T-cell (primary cell): Measurements from ENCODE around the gene ANO4. TPM values are rescaled to one million over a fixed set of nuclear protein-coding genes. Genes with fewer than 3 reads are reported as not detected.

ENCODE experiments used
- ATAC-seq, 4 experiments: fragments of 200-7000 bp in 3 of 4; fragments of 150-1000 bp in 1 of 4; cut with Tn5 transposase; replicated peaks in 1 of 4; 1 replicate in 3 of 4; 2 replicates in 1 of 4; pipeline ENCODE4 v1.10.0; 2021; ENCODE audit warnings: moderate library complexity in 3 of 4, mild to moderate bottlenecking in 2 of 4, moderate number of reproducible peaks in 1 of 4
- CTCF ChIA-PET, 2 donors: fragments of 300-600 bp; sonication (Branson Sonifier 250); formaldehyde crosslinking; loops; one replicate each; lab custom pipeline; 2022; ENCODE audit warnings: antibody characterized with exemption in 2 of 2; lab: Charles Lee
- POLR2A ChIA-PET, 2 donors: fragments of 300-600 bp; sonication (Branson Sonifier 250); formaldehyde crosslinking; loops; one replicate each; lab custom pipeline; 2022; ENCODE audit warnings: antibody characterized with exemption in 2 of 2; lab: Charles Lee
- DNase-seq, 35 experiments: peaks; one replicate each; pipeline versions ENCODE4 v3.0.0 to v3.0.0-alpha.2; 2013 to 2023
- H3K27ac ChIP-seq: one replicate; pipeline ENCODE4 v1.5.1; 2013; ENCODE audit warnings: low read length
- H3K27me3 ChIP-seq, 2 experiments: replicated peaks in 1 of 2; 1 replicate in 1 of 2; 2 replicates in 1 of 2; pipeline versions ENCODE4 v1.6.1 to v1.7.0; 2013; ENCODE audit warnings: low read length in 1 of 2, mixed read lengths in 1 of 2; ENCODE audit not compliant: control insufficient read depth in 2 of 2, insufficient read depth in 2 of 2; ENCODE audit errors: extremely low read depth in 1 of 2
- H3K36me3 ChIP-seq, 2 donors: 1 replicate in 1 of 2; 2 replicates in 1 of 2; pipeline versions ENCODE4 v1.6.1 to v1.7.0; 2013; ENCODE audit warnings: low read length in 1 of 2; ENCODE audit not compliant: control insufficient read depth in 2 of 2, insufficient read depth in 1 of 2; ENCODE audit errors: extremely low read depth in 1 of 2
- H3K4me1 ChIP-seq, 2 experiments: 1 replicate in 1 of 2; 2 replicates in 1 of 2; pipeline versions ENCODE4 v1.6.1 to v1.7.0; 2013; ENCODE audit warnings: low read length in 2 of 2, mixed read lengths in 1 of 2; ENCODE audit not compliant: insufficient read depth in 2 of 2, control insufficient read depth in 1 of 2; ENCODE audit errors: extremely low read depth in 1 of 2
- H3K4me3 ChIP-seq, 2 donors: 1 replicate in 1 of 2; 2 replicates in 1 of 2; pipeline versions ENCODE4 v1.5.1 to v1.7.0; 2013; ENCODE audit warnings: mild to moderate bottlenecking in 2 of 2, low read length in 1 of 2, moderate library complexity in 1 of 2; ENCODE audit not compliant: control insufficient read depth in 1 of 2; ENCODE audit errors: extremely low read depth in 1 of 2
- H3K9me3 ChIP-seq: 2 replicates; pipeline ENCODE4 v1.7.0; 2013
- H3K27ac Mint-ChIP-seq, 2 donors: one replicate each; pipeline ENCODE4 v1.8.0; 2020 to 2021; ENCODE audit warnings: mild to moderate bottlenecking in 2 of 2, mixed read lengths in 2 of 2
- H3K27me3 Mint-ChIP-seq, 2 donors: one replicate each; pipeline ENCODE4 v1.8.0; 2021 to 2022; ENCODE audit warnings: mixed read lengths in 2 of 2
- H3K36me3 Mint-ChIP-seq: one replicate; pipeline ENCODE4 v1.8.0; 2021; ENCODE audit warnings: mixed read lengths
- H3K4me1 Mint-ChIP-seq, 3 donors: one replicate each; pipeline ENCODE4 v1.8.0; 2020 to 2022; ENCODE audit warnings: mixed read lengths in 3 of 3, mild to moderate bottlenecking in 1 of 3
- H3K4me3 Mint-ChIP-seq, 3 donors: one replicate each; pipeline ENCODE4 v1.8.0; 2020 to 2022; ENCODE audit warnings: mild to moderate bottlenecking in 3 of 3, mixed read lengths in 3 of 3, moderate library complexity in 3 of 3
- H3K9me3 Mint-ChIP-seq, 3 donors: one replicate each; pipeline ENCODE4 v1.8.0; 2020 to 2022; ENCODE audit warnings: mixed read lengths in 3 of 3
- WGBS: methylation state at CpG from one replicate; pipeline ENCODE4 v1.1.5; 2013; ENCODE audit warnings: missing lambda C conversion rate; ENCODE audit not compliant: insufficient coverage; 5-methylcytosine and 5-hydroxymethylcytosine counted together
- total RNA-seq, 35 experiments: library from RNA in 6 of 35; stranded (reverse) in 6 of 35; fragments of 120-200 nt in 1 of 35; gene quantifications; one replicate each; pipeline versions ENCODE4 v1.2.1 to v1.2.4 and lab custom pipeline; 2013 to 2026

The ANO4 gene
- total RNA-seq, 5 donors from 2014 or later (not counting 1 experiment from before 2014, with no cell fraction given), result 0.26 TPM; not detected in 4

DNA sequence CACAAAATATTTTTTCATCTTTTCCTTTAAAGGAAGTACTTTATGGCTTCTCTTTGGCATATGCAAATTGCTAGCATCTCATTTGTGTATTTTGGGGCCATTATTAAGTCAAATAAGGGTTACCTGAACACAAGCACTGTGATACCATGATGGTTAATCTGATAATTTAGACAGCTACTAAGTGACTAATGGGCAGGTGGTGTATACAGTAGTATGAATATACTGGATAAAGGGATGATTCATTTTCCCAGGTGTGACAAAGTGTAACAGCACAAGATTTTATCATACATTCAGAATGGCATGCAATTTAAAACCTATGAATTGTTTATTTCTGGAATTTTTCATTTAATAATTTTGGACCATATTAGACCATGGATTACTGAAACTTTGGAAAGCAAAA lies 27.2 kb upstream of the ANO4 start:
- H3K4me3 ChIP-seq, result no peak overlapping the region
- peaks cover 3 to 10% (median 8%) of the 10 kb centered on the region in 3 donors for H3K9me3 Mint-ChIP-seq
- H3K4me1 Mint-ChIP-seq, result no peaks in the 10 kb centered on the region
- H3K27ac ChIP-seq, result no peak overlapping the region
- no peak for DNase-seq
- no peaks in the 10 kb centered on the region for H3K36me3 ChIP-seq
- CTCF ChIA-PET, result no interaction called here
- H3K9me3 ChIP-seq, result no peaks in the 10 kb centered on the region
- H3K4me3 Mint-ChIP-seq, result no peak overlapping the region
- H3K27me3 ChIP-seq, result peaks cover 0 to 2% of the 10 kb centered on the region in 2 experiments
- no peak overlapping the region for H3K27ac Mint-ChIP-seq
- POLR2A ChIA-PET, result no interaction called here
- H3K27me3 Mint-ChIP-seq, result peaks cover 0 to 4% of the 10 kb centered on the region in 2 donors
- ATAC-seq, result no peak
- no peaks in the 10 kb centered on the region for H3K4me1 ChIP-seq
- no peaks in the 10 kb centered on the region for H3K36me3 Mint-ChIP-seq

DNA sequence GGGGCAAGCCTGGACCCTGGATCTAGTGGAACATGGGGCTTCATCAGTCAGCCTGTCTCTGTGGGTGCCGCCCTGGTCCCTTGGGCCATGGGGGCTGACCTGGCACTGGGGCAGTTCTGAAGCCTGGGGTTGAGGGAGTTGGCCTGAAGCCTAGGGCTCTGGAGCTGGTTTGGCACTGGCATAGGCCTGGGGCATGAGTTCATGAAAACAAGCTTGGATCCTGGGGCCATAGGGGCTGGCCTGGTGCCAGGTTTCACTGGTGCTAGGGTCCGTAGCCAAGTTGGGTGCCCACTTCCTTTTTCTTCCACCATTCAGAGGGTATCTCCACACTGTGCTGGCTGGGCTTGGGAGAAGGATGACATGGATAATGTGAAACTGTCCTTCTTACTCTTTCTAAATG lies 26.6 kb upstream of the ANO4 start:
- WGBS, result 100% methylated on average over 1 of the region's 2 CpGs
- H3K36me3 Mint-ChIP-seq, result no peaks in the 10 kb centered on the region
- H3K27me3 Mint-ChIP-seq, result peaks cover 0 to 4% of the 10 kb centered on the region in 2 donors
- no peaks in the 10 kb centered on the region for H3K4me1 Mint-ChIP-seq
- no peaks in the 10 kb centered on the region for H3K4me1 ChIP-seq
- H3K27ac ChIP-seq, result no peak overlapping the region
- H3K9me3 Mint-ChIP-seq, result peaks cover 3 to 10% (median 8%) of the 10 kb centered on the region in 3 donors
- POLR2A ChIA-PET, result no interaction called here
- DNase-seq (no peak), ATAC-seq (no peak)
- no peaks in the 10 kb centered on the region for H3K9me3 ChIP-seq
- no peak overlapping the region for H3K4me3 Mint-ChIP-seq
- no peak overlapping the region for H3K27ac Mint-ChIP-seq
- no peaks in the 10 kb centered on the region for H3K36me3 ChIP-seq
- no peak overlapping the region for H3K4me3 ChIP-seq
- H3K27me3 ChIP-seq, result peaks cover 0 to 2% of the 10 kb centered on the region in 2 experiments
- CTCF ChIA-PET, result no interaction called here

DNA sequence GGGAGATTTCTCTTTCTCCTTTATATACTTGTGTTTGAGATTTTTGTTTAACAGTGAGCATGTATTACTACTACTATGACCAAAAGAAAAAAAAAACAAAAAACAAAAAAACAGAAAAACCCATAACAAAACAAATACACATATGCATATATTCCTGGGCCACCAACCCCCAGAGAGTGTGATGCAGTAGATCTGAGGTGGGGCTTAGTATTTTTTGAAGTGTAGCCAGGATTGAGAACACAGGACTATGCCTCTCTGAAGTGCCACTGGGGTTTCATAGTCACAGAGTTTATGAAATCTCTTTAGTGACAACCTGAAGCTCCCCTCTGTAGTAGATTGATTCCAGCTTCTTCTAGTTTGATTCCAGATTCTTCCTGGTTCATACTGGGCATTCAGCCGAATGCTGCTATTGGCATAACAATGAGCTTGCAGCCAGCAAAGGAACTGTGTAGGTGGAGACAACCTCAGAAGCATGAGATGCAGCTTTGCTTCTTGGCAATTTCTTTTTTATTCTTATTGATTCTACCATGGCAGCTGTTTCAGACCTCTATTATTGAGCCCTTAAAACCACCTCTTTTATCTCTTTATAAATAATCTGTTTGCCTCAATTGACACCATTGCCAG lies 15.5 kb upstream of the ANO4 start:
- Histone ChIP-seq H3K27ac (no peak overlapping the region), H3K27me3 (no peaks in the 10 kb centered on the region), H3K4me1 (no peaks in the 10 kb centered on the region), H3K9me3 (no peaks in the 10 kb centered on the region), H3K36me3 (no peaks in the 10 kb centered on the region), H3K4me3 (no peak overlapping the region)
- Mint-ChIP-seq H3K9me3 (no peaks in the 10 kb centered on the region), H3K4me3 (no peak overlapping the region), H3K36me3 (no peaks in the 10 kb centered on the region), H3K27ac (no peak overlapping the region), H3K4me1 (no peaks in the 10 kb centered on the region), H3K27me3 (no peaks in the 10 kb centered on the region)
- ATAC-seq (no peak), DNase-seq (no peak)
- POLR2A ChIA-PET, result no interaction called here
- 57% methylated on average over 1 of the region's 1 CpG for WGBS
- CTCF ChIA-PET, result interaction anchor here in 1 of 2 donors (0.5 kb wide), 1 partner anchor 76 kb away, joined by 3 read pairs; no protein-coding TSS in a partner anchor

DNA sequence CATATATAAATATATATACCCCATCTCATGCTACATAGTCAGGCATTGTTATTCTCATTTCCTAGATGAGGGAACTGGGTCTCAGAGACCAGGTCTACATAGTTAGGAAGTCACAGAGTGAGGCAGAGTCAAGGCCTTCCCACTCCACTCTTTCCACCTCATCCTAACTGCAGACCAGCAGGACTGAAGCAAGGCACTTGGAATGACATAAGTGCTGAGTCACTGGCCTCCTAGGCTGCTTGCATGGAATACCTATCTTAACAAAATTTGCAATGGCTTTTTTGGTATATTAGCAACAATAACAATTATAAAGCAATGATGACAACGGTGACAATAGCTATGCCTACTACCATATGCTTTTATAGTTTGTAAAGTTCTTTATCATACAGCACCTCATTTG lies 5.4 kb upstream of the ANO4 start:
- no peak overlapping the region for H3K27ac Mint-ChIP-seq
- peaks cover 2 to 24% of the 10 kb centered on the region in 2 donors for H3K27me3 Mint-ChIP-seq
- H3K9me3 ChIP-seq, result no peaks in the 10 kb centered on the region
- ATAC-seq, result no peak
- H3K4me3 Mint-ChIP-seq, result no peak overlapping the region
- no peaks in the 10 kb centered on the region for H3K36me3 Mint-ChIP-seq
- H3K36me3 ChIP-seq, result no peaks in the 10 kb centered on the region
- H3K4me3 ChIP-seq, result no peak overlapping the region
- H3K4me1 ChIP-seq, result no peaks in the 10 kb centered on the region
- ChIA-PET CTCF (no interaction called here), POLR2A (no interaction called here)
- no peak overlapping the region for H3K27ac ChIP-seq
- H3K27me3 ChIP-seq, result no peaks in the 10 kb centered on the region
- H3K4me1 Mint-ChIP-seq, result no peaks in the 10 kb centered on the region
- peaks cover 0 to 22% (median 0%) of the 10 kb centered on the region in 3 donors for H3K9me3 Mint-ChIP-seq
- no CpG with 5 or more reads among the region's 1 CpG for WGBS
- DNase-seq, result no peak

DNA sequence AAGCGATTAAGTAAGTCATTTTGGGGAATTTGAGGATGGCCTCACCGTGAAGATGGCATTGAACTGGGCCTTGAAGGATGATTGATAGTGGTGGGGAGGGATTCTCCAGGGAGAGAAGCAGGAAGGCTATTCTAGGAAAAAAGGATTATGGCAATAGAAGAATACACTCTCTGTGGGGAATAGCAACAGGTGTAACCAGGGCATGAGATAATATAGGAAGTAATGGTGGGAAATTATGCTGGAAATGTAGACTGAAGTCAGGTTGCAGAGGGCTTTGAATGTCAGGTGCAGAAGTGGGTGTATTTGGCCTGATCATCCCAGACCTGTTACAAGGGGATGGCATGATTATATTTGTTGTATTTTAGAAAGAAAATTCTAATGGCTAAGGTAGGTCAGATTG lies 4.6 kb upstream of the ANO4 start:
- ATAC-seq (no peak), DNase-seq (no peak)
- H3K27me3 Mint-ChIP-seq, result peaks cover 3 to 24% of the 10 kb centered on the region in 2 donors
- peaks cover 0 to 6% of the 10 kb centered on the region in 2 experiments for H3K27me3 ChIP-seq
- no peak overlapping the region for H3K27ac ChIP-seq
- no peaks in the 10 kb centered on the region for H3K9me3 ChIP-seq
- peaks cover 0 to 20% (median 0%) of the 10 kb centered on the region in 3 donors for H3K9me3 Mint-ChIP-seq
- no peaks in the 10 kb centered on the region for H3K36me3 ChIP-seq
- no peaks in the 10 kb centered on the region for H3K36me3 Mint-ChIP-seq
- no peaks in the 10 kb centered on the region for H3K4me1 ChIP-seq
- H3K27ac Mint-ChIP-seq, result no peak overlapping the region
- no peak overlapping the region for H3K4me3 Mint-ChIP-seq
- no peaks in the 10 kb centered on the region for H3K4me1 Mint-ChIP-seq
- no peak overlapping the region for H3K4me3 ChIP-seq
- 88% methylated on average over 2 of the region's 2 CpGs for whole genome bisulfite sequencing
- ChIA-PET POLR2A (no interaction called here), CTCF (no interaction called here)

DNA sequence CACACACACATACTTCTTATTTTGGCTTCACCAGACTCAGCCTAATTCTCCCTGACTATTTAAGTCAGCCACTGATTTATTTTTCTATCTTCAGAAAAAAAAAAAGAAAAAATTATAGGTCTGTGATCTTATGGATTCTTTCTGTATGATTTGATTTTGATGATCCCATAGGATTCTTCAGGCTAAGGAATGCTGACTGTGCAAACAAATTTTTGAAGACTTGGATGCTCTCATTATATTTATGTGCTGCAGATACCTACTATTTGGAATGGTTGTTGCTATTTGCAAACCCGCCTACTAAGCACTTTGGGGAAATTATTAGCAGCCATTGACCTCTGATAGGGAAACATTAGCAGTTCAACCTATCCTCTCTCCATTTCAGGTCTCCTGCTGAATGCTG lies 4.0 kb upstream of the ANO4 start:
- DNase-seq, result no peak
- ChIA-PET CTCF (no interaction called here), POLR2A (no interaction called here)
- no CpG with 5 or more reads among the region's 1 CpG for WGBS
- peaks cover 0 to 16% (median 0%) of the 10 kb centered on the region in 3 donors for H3K9me3 Mint-ChIP-seq
- H3K27ac ChIP-seq, result no peak overlapping the region
- H3K4me1 ChIP-seq, result no peaks in the 10 kb centered on the region
- no peaks in the 10 kb centered on the region for H3K36me3 Mint-ChIP-seq
- ATAC-seq, result no peak
- H3K27me3 ChIP-seq, result peaks cover 0 to 6% of the 10 kb centered on the region in 2 experiments
- H3K4me1 Mint-ChIP-seq, result no peaks in the 10 kb centered on the region
- H3K4me3 Mint-ChIP-seq, result no peak overlapping the region
- no peak overlapping the region for H3K4me3 ChIP-seq
- H3K27me3 Mint-ChIP-seq, result peaks cover 6 to 25% of the 10 kb centered on the region in 2 donors
- H3K27ac Mint-ChIP-seq, result no peak overlapping the region
- no peaks in the 10 kb centered on the region for H3K36me3 ChIP-seq
- no peaks in the 10 kb centered on the region for H3K9me3 ChIP-seq
